ENCODE measurements around the gene CIRBP. TPM values are rescaled to one million over a fixed set of nuclear protein-coding genes. Genes with fewer than 3 reads are reported as not detected.

CIRBP gene
- total and polyA plus RNA-seq, 2 of the 13 experiments (the other 11 are each of a cell fraction or from before 2014, with no cell fraction given), result 133 to 140 TPM

- TF ChIP-seq GMEB1 (CRISPR knock-in tag; IDR thresholded peaks at IDR 0.05; ENCODE audit: borderline replicate concordance) (peak; percentile 34; the same call in 1 of the 2 replicates), SATB2 (CRISPR knock-in tag; IDR thresholded peaks at IDR 0.05) (no peak), JUN (CRISPR knock-in tag; IDR thresholded peaks at IDR 0.05) (no peak), ZNF597 (CRISPR knock-in tag; IDR thresholded peaks at IDR 0.05) (no peak), ONECUT2 (CRISPR knock-in tag; IDR thresholded peaks at IDR 0.05) (no peak), ZNF263 (CRISPR knock-in tag; IDR thresholded peaks at IDR 0.05) (no peak), EZH2 (conservative IDR thresholded peaks at IDR 0.05; ENCODE audit: low read depth, low read length) (no peak), CENPT (CRISPR knock-in tag; IDR thresholded peaks at IDR 0.05; ENCODE audit: low read depth) (no peak), XRCC5 (optimal IDR thresholded peaks at IDR 0.05; ENCODE audit: low read length) (no peak), ZNF296 (CRISPR knock-in tag; conservative IDR thresholded peaks at IDR 0.05) (no peak), SIX1 (CRISPR knock-in tag; IDR thresholded peaks at IDR 0.05; ENCODE audit: borderline replicate concordance) (no peak), ZBTB44 (CRISPR knock-in tag; IDR thresholded peaks at IDR 0.05) (no peak), SIN3A (IDR thresholded peaks at IDR 0.05; ENCODE audit: borderline replicate concordance, low read depth, low read length) (no peak; the same call in 1 of the 2 replicates), SAP130 (CRISPR knock-in tag; IDR thresholded peaks at IDR 0.05; ENCODE audit: low read depth) (peak; percentile 83), ZNF274 (CRISPR knock-in tag; IDR thresholded peaks at IDR 0.05) (no peak), DMAP1 (CRISPR knock-in tag; IDR thresholded peaks at IDR 0.05) (peak; percentile 17; the same call in 1 of the 2 replicates), SMAD9 (CRISPR knock-in tag; IDR thresholded peaks at IDR 0.05) (no peak), ZNF318 (CRISPR knock-in tag; IDR thresholded peaks at IDR 0.05) (no peak)
Observed at GRCh38 chr19:1249298-1249989, 19.7 kb upstream of the CIRBP start (continued).

Data from HepG2 (cell line).